ENCODE results near the gene TSC2. TPM values are rescaled to one million over a fixed set of nuclear protein-coding genes. Genes with fewer than 3 reads are reported as not detected.
"Not testable (repeated sequence)": the region's sequence is repeated elsewhere in the genome, so short reads cannot be mapped to it uniquely, and the experiment has no call there.

The TSC2 gene
- total RNA-seq, 1 donor from 2014 or later, result 57.2 TPM

GRCh38 chr16:2009791-2010510 is 37.8 kb upstream of the TSC2 start, which contains the start of gene ZNF598:
ZNF598 (minus strand) TSS chr16:2009821.
- DNase-seq, result peak; percentile 93

- not testable (repeated sequence) for DNase-seq
Measured at GRCh38 chr16:2011726-2012125, 36.1 kb upstream of the TSC2 start.

DNA sequence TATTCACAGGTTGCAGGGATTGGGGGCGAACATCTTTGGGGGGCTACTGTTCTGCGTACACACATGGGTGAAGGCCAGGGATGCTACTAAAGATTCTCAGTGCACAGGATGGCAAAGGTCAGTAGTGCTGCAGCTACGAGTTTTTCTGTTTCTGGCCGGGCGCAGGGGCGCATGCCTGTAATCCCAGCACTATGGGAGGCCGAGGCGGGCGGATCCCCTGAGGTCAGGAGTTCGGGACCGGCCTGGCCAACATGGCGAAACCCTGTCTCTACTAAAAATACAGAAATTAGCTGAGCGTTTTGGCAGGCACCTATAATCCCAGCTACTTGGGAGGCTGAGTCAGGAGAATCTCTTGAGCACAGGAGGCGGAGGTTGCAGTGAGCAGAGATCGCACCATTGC is 34.3 kb upstream of the TSC2 start:
- no peak for DNase-seq

DNA sequence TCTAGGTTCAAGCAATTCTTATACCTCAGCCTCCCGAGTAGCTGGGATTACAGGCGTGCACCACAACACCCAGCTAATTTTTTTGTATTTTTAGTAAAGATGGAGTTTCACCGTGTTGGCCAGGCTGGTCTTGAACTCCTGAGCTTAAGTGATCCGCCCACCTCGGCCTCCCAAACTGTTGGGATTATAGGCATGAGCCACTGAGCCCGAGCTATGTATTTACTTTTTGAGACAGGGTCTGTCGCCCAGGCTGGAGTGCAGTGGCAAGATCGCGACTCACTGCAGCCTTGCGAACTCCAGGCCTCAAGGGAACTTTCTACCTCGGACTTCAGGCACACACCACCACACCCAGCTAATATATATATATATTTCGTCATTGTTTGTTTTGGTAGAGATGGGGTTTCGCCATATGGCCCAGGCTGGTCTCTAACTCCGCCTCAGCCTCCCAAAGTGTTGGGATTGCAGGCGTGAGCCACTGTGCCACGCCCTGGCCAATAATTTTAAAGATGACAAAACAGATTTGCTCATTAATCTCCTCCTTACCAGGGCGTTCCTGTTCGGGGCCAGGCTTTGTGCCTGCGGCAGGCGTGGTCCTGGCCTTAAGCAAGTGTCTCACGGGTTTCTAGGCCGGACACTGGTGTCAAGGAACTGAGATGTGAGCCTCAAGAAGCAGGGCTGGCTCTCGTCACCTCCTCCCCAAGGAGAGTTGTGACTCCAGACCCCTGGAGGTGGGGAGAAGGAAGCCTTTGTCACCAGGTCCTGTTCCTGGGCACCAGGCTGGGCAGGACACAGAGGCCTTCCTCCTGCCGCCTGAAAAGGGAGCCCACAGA is 32.5 kb upstream of the TSC2 start:
- DNase-seq, result peak; percentile 64

- DNase-seq, result no peak
Measured at GRCh38 chr16:2015947-2016208, 31.9 kb upstream of the TSC2 start.

- no peak for DNase-seq
Measured at GRCh38 chr16:2016407-2016922, 31.3 kb upstream of the TSC2 start.

DNA sequence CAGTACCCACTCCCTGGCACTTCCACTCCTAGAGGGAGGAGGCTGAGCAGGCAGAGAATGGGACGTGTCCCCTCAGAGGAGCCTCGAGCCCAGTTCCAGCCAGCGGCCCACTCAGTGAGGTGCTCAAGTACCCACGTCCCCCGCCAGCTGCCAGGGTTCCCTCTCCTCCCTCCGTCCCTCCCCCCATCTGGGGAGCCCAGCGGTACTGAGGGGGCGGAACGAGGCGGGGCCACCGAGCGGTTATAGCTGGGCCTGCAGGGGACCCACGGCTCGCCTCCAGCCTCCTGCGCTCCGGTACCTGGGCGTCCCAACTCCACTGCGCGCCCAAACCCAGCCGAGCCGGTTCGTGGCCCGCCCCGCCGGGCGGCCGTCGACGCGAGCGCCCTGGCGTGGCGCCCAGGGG is 28.3 kb upstream of the TSC2 start, which contains the start of gene NPW:
Gene NPW, plus strand, starts transcription at position 268 of the 403 bp plus-strand sequence.
- DNase-seq, result peak; percentile 53

- peak; percentile 30 for DNase-seq
Measured at GRCh38 chr16:2019921-2020831, 27.6 kb upstream of the TSC2 start.

DNA sequence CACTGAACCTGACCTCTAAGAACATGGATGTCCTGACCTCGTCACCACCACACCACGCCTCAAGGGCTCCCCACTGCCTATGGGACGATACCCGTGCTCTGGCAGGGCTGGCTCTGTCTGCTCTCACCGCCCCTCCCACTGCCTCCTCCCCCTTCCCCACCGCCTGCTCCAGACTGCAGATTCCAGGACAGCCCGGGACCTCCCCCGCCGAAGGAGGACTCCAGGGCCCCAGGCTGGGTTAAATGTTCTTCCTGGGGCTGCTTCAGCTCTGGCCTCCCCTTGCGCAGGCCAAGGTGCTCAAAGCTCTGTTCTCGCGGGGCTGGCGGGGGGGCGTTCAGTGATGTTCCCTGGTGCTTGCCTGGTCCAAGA is 25.1 kb upstream of the TSC2 start:
- peak; percentile 61 for DNase-seq

- peak; percentile 95 for DNase-seq
Measured at GRCh38 chr16:2023092-2024031, 24.4 kb upstream of the TSC2 start.

DNA sequence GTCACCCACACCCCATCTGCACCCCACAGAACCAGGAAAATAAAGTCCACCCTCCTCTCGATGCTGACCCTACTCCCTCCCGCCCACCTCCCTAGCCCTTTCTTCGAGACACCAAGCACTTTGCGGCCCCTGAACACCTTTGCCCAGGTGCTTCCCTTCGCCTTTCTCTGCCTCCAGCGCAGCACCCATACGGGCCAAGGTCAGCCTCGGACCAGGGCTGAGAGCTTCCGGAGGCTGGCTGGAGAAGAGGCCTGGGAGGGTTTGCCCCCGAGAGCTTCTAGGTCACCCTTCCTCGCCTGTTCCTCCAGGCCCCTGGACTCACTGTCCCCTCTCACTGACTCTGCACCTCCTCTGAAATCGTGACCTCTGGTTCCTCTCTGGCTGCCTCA is 23.8 kb upstream of the TSC2 start:
- no peak for DNase-seq

GRCh38 chr16:2025251-2025650 is 22.5 kb upstream of the TSC2 start:
- DNase-seq, result no peak

- no peak for DNase-seq
Measured at GRCh38 chr16:2025878-2026460, 21.8 kb upstream of the TSC2 start.

- peak; percentile 57 for DNase-seq
Measured at GRCh38 chr16:2026461-2027023, 21.2 kb upstream of the TSC2 start, which contains the start of gene NHERF2. NHERF2 (plus strand) TSS chr16:2026902; CDS start chr16:2027006, 104 bp downstream.

- peak; percentile 15 for DNase-seq
Measured at GRCh38 chr16:2027024-2028010, 20.5 kb upstream of the TSC2 start.

DNA sequence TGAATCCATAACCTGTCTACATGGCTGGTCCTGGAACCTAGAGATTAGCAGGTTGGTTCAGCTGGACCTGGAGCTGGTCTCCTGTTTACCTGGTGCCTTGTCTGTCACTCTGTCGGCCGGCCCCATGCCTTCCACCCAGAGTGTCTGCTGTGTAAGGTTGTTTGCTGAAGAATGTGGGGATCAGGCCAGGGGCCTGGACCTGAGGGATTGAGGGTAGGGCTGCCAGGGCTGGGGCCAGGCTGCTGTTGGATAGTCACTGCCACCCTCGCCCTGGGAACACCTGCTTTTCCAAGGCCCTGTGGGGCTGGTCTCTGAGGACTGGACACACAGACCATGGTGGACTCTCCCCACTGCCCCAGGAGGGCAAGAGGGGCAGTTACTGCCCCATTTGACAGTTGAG is 19.6 kb upstream of the TSC2 start:
- DNase-seq, result no peak

GRCh38 chr16:2028620-2029220 is 19.1 kb upstream of the TSC2 start:
- DNase-seq, result no peak

GRCh38 chr16:2029350-2029749 is 18.4 kb upstream of the TSC2 start:
- no peak for DNase-seq

GRCh38 chr16:2030036-2030435 is 17.7 kb upstream of the TSC2 start:
- DNase-seq, result no peak

All from tongue (tissue), 2 donors.